Measurements from ENCODE around the gene CHL1. TPM values are rescaled to one million over a fixed set of nuclear protein-coding genes. Genes with fewer than 3 reads are reported as not detected.

Gene CHL1
- total and polyA plus RNA-seq, 2 experiments from 2014 or later: 1.4 to 1.9 TPM

GRCh38 chr3:228442-229182, 32.0 kb downstream of the CHL1 start:
- Histone ChIP-seq H2AFZ (no peak overlapping the region), H3F3A (replicated peaks; ENCODE audit: low read depth) (no peaks in the 10 kb centered on the region), H3K9me2 (ENCODE audit: insufficient read depth) (no peaks in the 10 kb centered on the region), H3K27me3 (ENCODE audit: insufficient read depth) (no peaks in the 10 kb centered on the region), H3K27ac (ENCODE audit: low read depth) (no peak overlapping the region), H3K4me1 (ENCODE audit: insufficient read depth) (peaks cover 9% of the 10 kb centered on the region), H3K4me2 (no peak overlapping the region), H3K4me3 (no peak overlapping the region), H3K79me2 (replicated peaks; ENCODE audit: insufficient read depth) (no peaks in the 10 kb centered on the region), H3K36me3 (ENCODE audit: insufficient read depth) (no peaks in the 10 kb centered on the region), H4K20me1 (replicated peaks; ENCODE audit: insufficient read depth) (no peaks in the 10 kb centered on the region)
- TF ChIP-seq CREB1 (CRISPR knock-in tag; IDR thresholded peaks at IDR 0.05; ENCODE audit: low read depth): no peak
- no peak for TF ChIP-seq JUNB (IDR thresholded peaks at IDR 0.05; ENCODE audit: unreplicated experiment)
- no peak for TF ChIP-seq EZH2phosphoT487 (IDR thresholded peaks at IDR 0.05; ENCODE audit: unreplicated experiment)
- ATAC-seq (no peak), DNase-seq (ENCODE audit: low spot score) (no peak)
- no peaks in the 10 kb centered on the region for H3K4me1 Mint-ChIP-seq
- no peak overlapping the region for H3K4me3 Mint-ChIP-seq
- no peaks in the 10 kb centered on the region for H3K27me3 Mint-ChIP-seq (ENCODE audit: insufficient read depth, low read depth, poor library complexity)
- no peak overlapping the region for H3K27ac Mint-ChIP-seq
- peaks cover 30% of the 10 kb centered on the region for H3K36me3 Mint-ChIP-seq (ENCODE audit: low read depth)
- H3K9me3 Mint-ChIP-seq: peaks cover 88% of the 10 kb centered on the region

- peaks cover 29% of the 10 kb centered on the region for H3K36me3 Mint-ChIP-seq (ENCODE audit: low read depth)
- no peak for ATAC-seq
- no peaks in the 10 kb centered on the region for H3F3A ChIP-seq (replicated peaks; ENCODE audit: low read depth)
Observed at GRCh38 chr3:229183-229661, 32.7 kb downstream of the CHL1 start.

More at GRCh38 chr3:229183-229661, 32.7 kb downstream of the CHL1 start:
- Histone ChIP-seq H3K9me2 (ENCODE audit: insufficient read depth) (no peaks in the 10 kb centered on the region), H3K4me1 (ENCODE audit: insufficient read depth) (peaks cover 9% of the 10 kb centered on the region), H3K27me3 (ENCODE audit: insufficient read depth) (no peaks in the 10 kb centered on the region), H3K36me3 (ENCODE audit: insufficient read depth) (no peaks in the 10 kb centered on the region), H3K4me3 (no peak overlapping the region), H2AFZ (no peak overlapping the region), H3K79me2 (replicated peaks; ENCODE audit: insufficient read depth) (no peaks in the 10 kb centered on the region), H3K27ac (ENCODE audit: low read depth) (no peak overlapping the region), H3K4me2 (0 out of 2 replicates have a peak overlapping the region, but pooled peaks have one; percentile 3), H4K20me1 (replicated peaks; ENCODE audit: insufficient read depth) (no peaks in the 10 kb centered on the region)
- Mint-ChIP-seq H3K4me3 (no peak overlapping the region), H3K4me1 (no peaks in the 10 kb centered on the region), H3K9me3 (peaks cover 84% of the 10 kb centered on the region), H3K27me3 (ENCODE audit: insufficient read depth, low read depth, poor library complexity) (no peaks in the 10 kb centered on the region), H3K27ac (no peak overlapping the region)
- peak; percentile 56 for DNase-seq (ENCODE audit: low spot score)
- TF ChIP-seq ZNF331 (CRISPR knock-in tag; IDR thresholded peaks at IDR 0.05; ENCODE audit: low read depth): no peak
- TF ChIP-seq EZH2 (IDR thresholded peaks at IDR 0.05; ENCODE audit: low read depth, unreplicated experiment): no peak
- TF ChIP-seq JUNB (IDR thresholded peaks at IDR 0.05; ENCODE audit: unreplicated experiment): no peak
- no peak for TF ChIP-seq NANOG (IDR thresholded peaks at IDR 0.05; ENCODE audit: borderline replicate concordance)
- TF ChIP-seq ETS1 (IDR thresholded peaks at IDR 0.05): no peak
- TF ChIP-seq STAT1 (IDR thresholded peaks at IDR 0.05; ENCODE audit: unreplicated experiment): no peak
- no peak for TF ChIP-seq CREB1 (CRISPR knock-in tag; IDR thresholded peaks at IDR 0.05; ENCODE audit: low read depth)
- no peak for TF ChIP-seq ZNF114 (CRISPR knock-in tag; IDR thresholded peaks at IDR 0.05)
- no peak for TF ChIP-seq REST (IDR thresholded peaks at IDR 0.05; ENCODE audit: unreplicated experiment)
